CD14-positive monocyte (primary cell): ENCODE measurements around the gene TFEB. TPM values are rescaled to one million over a fixed set of nuclear protein-coding genes. Genes with fewer than 3 reads are reported as not detected.

Experiments
- DNase-seq, 3 donors: peaks; one replicate each; pipeline ENCODE4 v3.0.0-alpha.2; 2011 to 2022
- H2AFZ ChIP-seq: 2 replicates; pipeline ENCODE4 v1.6.0; 2012; ENCODE audit warnings: mild to moderate bottlenecking, low read depth, low read length, inconsistent platforms; ENCODE audit not compliant: insufficient read depth, poor library complexity, severe bottlenecking
- H3K27ac ChIP-seq, 2 donors: 1 replicate in 1 of 2; 2 replicates in 1 of 2; pipeline ENCODE4 v1.5.1; 2012 to 2013; ENCODE audit warnings: low read length in 2 of 2, control low read depth in 1 of 2, inconsistent platforms in 1 of 2, low read depth in 1 of 2, mild to moderate bottlenecking in 1 of 2
- H3K27me3 ChIP-seq, 2 donors: one replicate each; pipeline versions ENCODE4 v1.6.0 to v1.6.1; 2011 to 2013; ENCODE audit warnings: low read length in 2 of 2; ENCODE audit not compliant: control insufficient read depth in 2 of 2, insufficient read depth in 2 of 2
- H3K36me3 ChIP-seq, 2 donors: replicated peaks in 1 of 2; 1 replicate in 1 of 2; 2 replicates in 1 of 2; pipeline versions ENCODE4 v1.5.1 to v1.6.1; 2012 to 2013; ENCODE audit warnings: low read length in 2 of 2, control low read depth in 1 of 2, inconsistent platforms in 1 of 2, mild to moderate bottlenecking in 1 of 2; ENCODE audit not compliant: insufficient read depth in 2 of 2, control insufficient read depth in 1 of 2
- H3K4me1 ChIP-seq, 2 donors: 1 replicate in 1 of 2; 2 replicates in 1 of 2; pipeline versions ENCODE4 v1.5.1 to v1.6.1; 2012 to 2013; ENCODE audit warnings: low read length in 2 of 2, control low read depth in 1 of 2, inconsistent platforms in 1 of 2, mild to moderate bottlenecking in 1 of 2, moderate library complexity in 1 of 2; ENCODE audit not compliant: insufficient read depth in 2 of 2, control insufficient read depth in 1 of 2
- H3K4me2 ChIP-seq: replicated peaks from 2 replicates; pipeline ENCODE3; 2012; ENCODE audit warnings: low read length, moderate library complexity, mild to moderate bottlenecking; ENCODE audit not compliant: poor library complexity, severe bottlenecking; ENCODE audit errors: extremely low read depth
- H3K4me3 ChIP-seq, 3 experiments: fragments of 200-600 bp in 1 of 3; sonication (generic) in 1 of 3; replicated peaks in 1 of 3; 1 replicate in 2 of 3; 2 replicates in 1 of 3; pipeline ENCODE4 v1.5.1; 2011 to 2013; ENCODE audit warnings: low read length in 3 of 3, mild to moderate bottlenecking in 3 of 3, control low read depth in 2 of 3, low read depth in 2 of 3, inconsistent platforms in 1 of 3, moderate library complexity in 1 of 3
- H3K79me2 ChIP-seq: 2 replicates; pipeline ENCODE4 v1.6.0; 2012; ENCODE audit warnings: mild to moderate bottlenecking, control low read depth, inconsistent platforms, low read length, moderate library complexity; ENCODE audit not compliant: insufficient read depth
- H3K9ac ChIP-seq: 2 replicates; pipeline ENCODE4 v1.6.0; 2017; ENCODE audit warnings: low read length, mild to moderate bottlenecking; ENCODE audit not compliant: insufficient read depth, poor library complexity, severe bottlenecking
- H3K9me3 ChIP-seq, 2 donors: replicated peaks in 1 of 2; 1 replicate in 1 of 2; 2 replicates in 1 of 2; pipeline versions ENCODE4 v1.5.1 to v1.6.1; 2012 to 2013; ENCODE audit warnings: low read length in 2 of 2, control low read depth in 1 of 2; ENCODE audit not compliant: control insufficient read depth in 1 of 2, insufficient read depth in 1 of 2
- H4K20me1 ChIP-seq: 2 replicates; pipeline ENCODE4 v1.6.0; 2012; ENCODE audit warnings: mild to moderate bottlenecking, low read length, control low read depth, moderate library complexity; ENCODE audit not compliant: insufficient read depth
- H3K27ac Mint-ChIP-seq, 7 donors: one replicate each; pipeline ENCODE4 v1.8.0; 2020; ENCODE audit warnings: mild to moderate bottlenecking in 7 of 7, mixed read lengths in 7 of 7, moderate library complexity in 6 of 7, inconsistent platforms in 2 of 7
- H3K27me3 Mint-ChIP-seq, 3 donors: one replicate each; pipeline ENCODE4 v1.8.0; 2021 to 2022; ENCODE audit warnings: low read depth in 3 of 3, mild to moderate bottlenecking in 3 of 3, mixed read lengths in 3 of 3, moderate library complexity in 3 of 3, inconsistent platforms in 1 of 3
- H3K36me3 Mint-ChIP-seq, 2 donors: one replicate each; pipeline ENCODE4 v1.8.0; 2020; ENCODE audit warnings: mixed read lengths in 2 of 2, inconsistent platforms in 1 of 2, mild to moderate bottlenecking in 1 of 2
- H3K4me1 Mint-ChIP-seq: one replicate; pipeline ENCODE4 v1.8.0; 2020; ENCODE audit warnings: mild to moderate bottlenecking, mixed read lengths
- H3K4me3 Mint-ChIP-seq, 2 donors: one replicate each; pipeline ENCODE4 v1.8.0; 2020; ENCODE audit warnings: mild to moderate bottlenecking in 2 of 2, mixed read lengths in 2 of 2, moderate library complexity in 1 of 2
- H3K9me3 Mint-ChIP-seq, 7 donors: one replicate each; pipeline ENCODE4 v1.8.0; 2020 to 2022; ENCODE audit warnings: mixed read lengths in 7 of 7, mild to moderate bottlenecking in 6 of 7, moderate library complexity in 6 of 7, inconsistent platforms in 2 of 7
- WGBS: methylation state at CpG from one replicate; pipeline ENCODE4 v1.1.5; 2013; ENCODE audit warnings: missing lambda C conversion rate; ENCODE audit not compliant: insufficient coverage; 5-methylcytosine and 5-hydroxymethylcytosine counted together
- intact Hi-C, 2 donors: fragments of 100-400 bp; cut with micrococcal nuclease; formaldehyde crosslinking; loops; one replicate each; pipeline versions ENCODE4 v1.15.0 to v1.15.1; 2023
- polyA plus RNA-seq, 3 donors: library from polyadenylated mRNA; depleted of rRNA in 1 of 3; unstranded in 2 of 3; stranded (reverse) in 1 of 3; fragments of 300-500 nt in 2 of 3; fragments of >200 nt in 1 of 3; fragmentation: Illumina TruSeq in 2 of 3; gene quantifications; 1 replicate in 2 of 3; 2 replicates in 1 of 3; pipeline ENCODE4 v1.2.3, GENCODE V29; 2012 to 2021
- TF ChIP-seq, protein P1 (sequence below): fragments of 200-600 bp; IDR thresholded peaks from one replicate; pipeline ENCODE4 v1.8.0; 2022; ENCODE audit warnings: antibody characterized with exemption, mild to moderate bottlenecking

Gene TFEB
- polyA plus RNA-seq, 3 donors, result 42.6 to 60.0 (median 55.0) TPM

DNA sequence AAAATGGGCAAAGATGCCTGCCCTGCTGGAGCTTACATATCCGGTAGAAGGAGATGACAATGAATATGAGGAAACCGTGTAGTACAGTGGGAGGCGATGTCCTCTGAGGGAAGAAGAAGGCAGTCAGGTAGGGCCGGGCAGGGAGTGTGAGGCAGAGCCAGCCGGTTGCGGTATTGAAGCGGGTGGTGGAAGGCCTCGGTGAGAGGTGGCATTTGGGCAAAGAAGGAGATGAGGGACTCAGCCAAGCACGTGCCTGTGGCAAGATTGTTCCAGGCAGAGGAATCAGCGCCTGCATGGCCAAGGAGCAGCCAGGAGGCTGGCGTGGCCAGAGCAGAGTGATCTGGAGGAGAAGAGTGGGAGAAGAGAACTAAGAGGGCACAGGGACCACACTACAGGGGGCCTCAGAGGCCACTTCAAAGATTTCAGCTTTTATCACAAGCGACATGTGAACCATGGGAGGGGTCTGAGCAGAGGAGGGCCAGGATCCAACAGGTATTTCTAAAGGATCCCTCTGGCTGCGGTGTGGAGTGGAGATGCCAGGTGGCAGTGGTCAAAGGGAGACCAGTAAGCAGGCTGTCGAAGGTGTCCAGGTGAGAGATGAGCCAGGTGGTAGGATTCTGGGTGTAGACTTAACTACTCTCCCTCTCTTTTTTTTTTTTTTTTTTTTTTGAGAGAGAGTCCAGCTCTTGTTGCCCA lies 83.3 kb downstream of the TFEB start:
- intact Hi-C loops, result no loop called here

DNA sequence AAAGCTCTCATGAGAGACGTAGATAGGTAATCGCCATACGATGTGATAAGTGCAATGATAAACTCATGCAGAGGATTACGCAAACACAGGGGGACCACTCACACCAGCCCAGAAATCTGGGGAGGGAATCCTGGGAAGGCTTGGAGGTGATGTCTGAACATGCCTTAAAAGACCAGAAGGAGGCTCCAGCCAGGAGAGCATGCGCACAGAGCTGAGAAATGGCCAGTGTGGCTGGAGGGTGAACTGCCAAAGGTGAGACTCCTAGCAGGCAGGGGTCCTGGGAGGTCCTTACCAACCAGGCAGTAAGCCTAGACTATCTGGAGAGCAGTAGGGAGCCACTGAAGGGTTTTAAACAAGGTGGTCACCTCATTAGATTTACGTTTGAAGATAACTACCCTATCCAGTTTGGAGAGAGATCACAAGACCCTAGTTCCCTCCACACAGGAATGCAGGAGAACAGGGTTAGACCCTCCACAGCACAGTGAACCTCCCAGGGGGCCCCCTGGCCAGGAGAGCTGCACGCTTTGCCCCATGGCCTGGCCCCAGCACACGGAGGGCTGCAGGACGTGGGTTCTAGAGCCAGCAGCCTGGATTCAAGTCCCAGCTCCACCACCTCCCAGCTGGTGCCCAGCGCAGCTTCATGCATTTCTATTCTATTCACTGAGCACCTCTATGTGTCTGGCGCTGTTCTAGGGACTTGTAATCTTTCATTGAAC lies 84.0 kb downstream of the TFEB start:
- H3K27me3 ChIP-seq, result no peaks in the 10 kb centered on the region
- Mint-ChIP-seq H3K4me3 (no peak overlapping the region), H3K27me3 (peaks cover 2 to 9% (median 4%) of the 10 kb centered on the region in 3 donors), H3K36me3 (no peaks in the 10 kb centered on the region), H3K27ac (no peak overlapping the region), H3K4me1 (peaks cover 3% of the 10 kb centered on the region), H3K9me3 (no peaks in the 10 kb centered on the region)
- WGBS, result 83% methylated on average over 11 of the region's 11 CpGs
- TF ChIP-seq, protein P1, sequence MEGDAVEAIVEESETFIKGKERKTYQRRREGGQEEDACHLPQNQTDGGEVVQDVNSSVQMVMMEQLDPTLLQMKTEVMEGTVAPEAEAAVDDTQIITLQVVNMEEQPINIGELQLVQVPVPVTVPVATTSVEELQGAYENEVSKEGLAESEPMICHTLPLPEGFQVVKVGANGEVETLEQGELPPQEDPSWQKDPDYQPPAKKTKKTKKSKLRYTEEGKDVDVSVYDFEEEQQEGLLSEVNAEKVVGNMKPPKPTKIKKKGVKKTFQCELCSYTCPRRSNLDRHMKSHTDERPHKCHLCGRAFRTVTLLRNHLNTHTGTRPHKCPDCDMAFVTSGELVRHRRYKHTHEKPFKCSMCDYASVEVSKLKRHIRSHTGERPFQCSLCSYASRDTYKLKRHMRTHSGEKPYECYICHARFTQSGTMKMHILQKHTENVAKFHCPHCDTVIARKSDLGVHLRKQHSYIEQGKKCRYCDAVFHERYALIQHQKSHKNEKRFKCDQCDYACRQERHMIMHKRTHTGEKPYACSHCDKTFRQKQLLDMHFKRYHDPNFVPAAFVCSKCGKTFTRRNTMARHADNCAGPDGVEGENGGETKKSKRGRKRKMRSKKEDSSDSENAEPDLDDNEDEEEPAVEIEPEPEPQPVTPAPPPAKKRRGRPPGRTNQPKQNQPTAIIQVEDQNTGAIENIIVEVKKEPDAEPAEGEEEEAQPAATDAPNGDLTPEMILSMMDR, result no peak
- no peaks in the 10 kb centered on the region for H4K20me1 ChIP-seq
- no peak for DNase-seq
- no peak overlapping the region for H2AFZ ChIP-seq
- no peak overlapping the region for H3K4me3 ChIP-seq
- no peaks in the 10 kb centered on the region for H3K36me3 ChIP-seq
- H3K9ac ChIP-seq, result no peak overlapping the region
- no peaks in the 10 kb centered on the region for H3K9me3 ChIP-seq
- H3K27ac ChIP-seq, result no peak overlapping the region
- H3K4me1 ChIP-seq, result no peaks in the 10 kb centered on the region
- no peaks in the 10 kb centered on the region for H3K79me2 ChIP-seq
- no peak overlapping the region for H3K4me2 ChIP-seq
- intact Hi-C loops, result no loop called here

More for the DNA sequence above, 83.3 kb downstream of the TFEB start:
- H3K79me2 ChIP-seq, result no peaks in the 10 kb centered on the region
- H4K20me1 ChIP-seq, result no peaks in the 10 kb centered on the region
- H3K9me3 ChIP-seq, result no peaks in the 10 kb centered on the region
- no peak overlapping the region for H2AFZ ChIP-seq
- H3K27me3 ChIP-seq, result no peaks in the 10 kb centered on the region
- Mint-ChIP-seq H3K9me3 (no peaks in the 10 kb centered on the region), H3K27me3 (peaks cover 2 to 10% (median 4%) of the 10 kb centered on the region in 3 donors), H3K36me3 (no peaks in the 10 kb centered on the region), H3K4me3 (no peak overlapping the region), H3K27ac (no peak overlapping the region), H3K4me1 (peaks cover 3% of the 10 kb centered on the region)
- TF ChIP-seq, protein P1, result no peak
- no peaks in the 10 kb centered on the region for H3K4me1 ChIP-seq
- DNase-seq, result no peak
- no peak overlapping the region for H3K9ac ChIP-seq
- no peak overlapping the region for H3K27ac ChIP-seq
- no peaks in the 10 kb centered on the region for H3K36me3 ChIP-seq
- no peak overlapping the region for H3K4me2 ChIP-seq
- no peak overlapping the region for H3K4me3 ChIP-seq
- 92% methylated on average over 11 of the region's 14 CpGs for WGBS
